HEK293 (cell line): ENCODE data around the gene ZSCAN16.
A peak's percentile ranks its signal among the peaks of the same experiment; 100 is the strongest.

Experiments used
- CTCF ChIA-PET: fragments of 350-600 bp; formaldehyde crosslinking; extraction: SDS; loops from one replicate; lab custom pipeline; 2021; ENCODE audit warnings: antibody characterized with exemption; lab: Yijun Ruan, JAX
- POLR2A ChIA-PET: fragments of 300-600 bp; formaldehyde crosslinking; extraction: SDS; loops from one replicate; lab custom pipeline; 2020; ENCODE audit warnings: antibody characterized with exemption, inconsistent platforms; lab: Yijun Ruan, JAX
- H3K27ac ChIP-seq: fragments of 200-500 bp; sonication (Bioruptor generic); 2 replicates; pipeline ENCODE4 v1.5.1; 2014; ENCODE audit warnings: low read depth, low read length, control low read depth, inconsistent platforms; ENCODE audit errors: extremely low read depth
- H3K36me3 ChIP-seq, 2 experiments: fragments of 200-500 bp in 1 of 2; sonication (Bioruptor generic) in 1 of 2; 1 replicate in 1 of 2; 2 replicates in 1 of 2; pipeline ENCODE4 v1.5.1; 2014 to 2017; ENCODE audit warnings: inconsistent platforms in 2 of 2, low read length in 2 of 2; ENCODE audit not compliant: control insufficient read depth in 2 of 2, insufficient read depth in 1 of 2
- H3K4me1 ChIP-seq: fragments of 200-500 bp; sonication (Bioruptor generic); 2 replicates; pipeline ENCODE4 v1.5.1; 2014; ENCODE audit warnings: mild to moderate bottlenecking, low read length, inconsistent platforms; ENCODE audit not compliant: control insufficient read depth, insufficient read depth
- H3K4me3 ChIP-seq: 2 replicates; pipeline ENCODE4 v1.5.1; 2011; ENCODE audit warnings: low read depth, mild to moderate bottlenecking, control low read depth, low read length, moderate library complexity
- H3K9me3 ChIP-seq: fragments of 200-500 bp; sonication (Bioruptor generic); 2 replicates; pipeline ENCODE4 v1.5.1; 2014; ENCODE audit warnings: low read depth, low read length, inconsistent platforms; ENCODE audit not compliant: control insufficient read depth, insufficient read depth
- FEZF1 ChIP-seq: fragments of 450-650 bp; formaldehyde crosslinking; IDR thresholded peaks from 2 replicates; pipeline ENCODE4 v1.5.1; 2016; ENCODE audit warnings: missing biosample characterization, missing genetic modification characterization
- MYNN ChIP-seq: fragments of 450-650 bp; formaldehyde crosslinking; IDR thresholded peaks from 2 replicates; pipeline ENCODE4 v1.5.1; 2016; ENCODE audit warnings: missing biosample characterization, missing genetic modification characterization, borderline replicate concordance
- PRDM4 ChIP-seq: fragments of 450-650 bp; formaldehyde crosslinking; IDR thresholded peaks from 2 replicates; pipeline ENCODE4 v1.5.1; 2017; ENCODE audit warnings: missing biosample characterization, missing genetic modification characterization
- SCRT2 ChIP-seq: fragments of 450-650 bp; formaldehyde crosslinking; IDR thresholded peaks from 2 replicates; pipeline ENCODE4 v1.5.1; 2016; ENCODE audit warnings: missing biosample characterization, missing genetic modification characterization
- SP7 ChIP-seq: fragments of 450-650 bp; formaldehyde crosslinking; IDR thresholded peaks from 2 replicates; pipeline ENCODE4 v1.5.1; 2016; ENCODE audit warnings: missing biosample characterization, missing genetic modification characterization
- ZBTB7A ChIP-seq: fragments of 450-650 bp; formaldehyde crosslinking; IDR thresholded peaks from 2 replicates; pipeline ENCODE4 v1.5.1; 2016; ENCODE audit warnings: low read depth, missing biosample characterization, missing genetic modification characterization
- ZEB2 ChIP-seq: fragments of 450-650 bp; formaldehyde crosslinking; IDR thresholded peaks from 2 replicates; pipeline ENCODE4 v1.5.1; 2016; ENCODE audit warnings: missing biosample characterization, missing genetic modification characterization
- ZNF132 ChIP-seq: fragments of 450-650 bp; formaldehyde crosslinking; IDR thresholded peaks from 2 replicates; pipeline ENCODE4 v1.5.1; 2017; ENCODE audit warnings: missing biosample characterization, missing genetic modification characterization, borderline replicate concordance
- ZNF16 ChIP-seq: fragments of 450-650 bp; formaldehyde crosslinking; IDR thresholded peaks from 2 replicates; pipeline ENCODE4 v1.5.1; 2016; ENCODE audit warnings: low read depth, missing biosample characterization, missing genetic modification characterization
- ZNF2 ChIP-seq: fragments of 450-650 bp; formaldehyde crosslinking; IDR thresholded peaks from 2 replicates; pipeline ENCODE4 v1.5.1; 2016; ENCODE audit warnings: missing biosample characterization, missing genetic modification characterization
- ZNF37A ChIP-seq: fragments of 450-650 bp; IDR thresholded peaks from 2 replicates; pipeline ENCODE4 v1.5.1; 2018; ENCODE audit warnings: missing biosample characterization, missing genetic modification characterization
- ZNF610 ChIP-seq: fragments of 450-650 bp; formaldehyde crosslinking; IDR thresholded peaks from 2 replicates; pipeline ENCODE4 v1.5.1; 2016; ENCODE audit warnings: missing biosample characterization, missing genetic modification characterization, borderline replicate concordance
- TF ChIP-seq, protein P1 (sequence below): fragments of 450-650 bp; formaldehyde crosslinking; IDR thresholded peaks from 2 replicates; pipeline ENCODE4 v1.5.1; 2016; ENCODE audit warnings: missing biosample characterization, missing genetic modification characterization
- TF ChIP-seq, protein P2 (sequence below): fragments of 450-650 bp; formaldehyde crosslinking; IDR thresholded peaks from 2 replicates; pipeline ENCODE4 v1.5.1; 2016; ENCODE audit warnings: missing biosample characterization, missing genetic modification characterization
- TF ChIP-seq, protein P3 (sequence below): fragments of 450-650 bp; formaldehyde crosslinking; IDR thresholded peaks from 2 replicates; pipeline ENCODE4 v1.5.1; 2016; ENCODE audit warnings: missing biosample characterization, missing genetic modification characterization
- TF ChIP-seq, protein P4 (sequence below): IDR thresholded peaks from 2 replicates; pipeline ENCODE4 v1.6.1; 2011; ENCODE audit warnings: mild to moderate bottlenecking, low read depth, low read length, borderline replicate concordance

The ZSCAN16 gene

DNA sequence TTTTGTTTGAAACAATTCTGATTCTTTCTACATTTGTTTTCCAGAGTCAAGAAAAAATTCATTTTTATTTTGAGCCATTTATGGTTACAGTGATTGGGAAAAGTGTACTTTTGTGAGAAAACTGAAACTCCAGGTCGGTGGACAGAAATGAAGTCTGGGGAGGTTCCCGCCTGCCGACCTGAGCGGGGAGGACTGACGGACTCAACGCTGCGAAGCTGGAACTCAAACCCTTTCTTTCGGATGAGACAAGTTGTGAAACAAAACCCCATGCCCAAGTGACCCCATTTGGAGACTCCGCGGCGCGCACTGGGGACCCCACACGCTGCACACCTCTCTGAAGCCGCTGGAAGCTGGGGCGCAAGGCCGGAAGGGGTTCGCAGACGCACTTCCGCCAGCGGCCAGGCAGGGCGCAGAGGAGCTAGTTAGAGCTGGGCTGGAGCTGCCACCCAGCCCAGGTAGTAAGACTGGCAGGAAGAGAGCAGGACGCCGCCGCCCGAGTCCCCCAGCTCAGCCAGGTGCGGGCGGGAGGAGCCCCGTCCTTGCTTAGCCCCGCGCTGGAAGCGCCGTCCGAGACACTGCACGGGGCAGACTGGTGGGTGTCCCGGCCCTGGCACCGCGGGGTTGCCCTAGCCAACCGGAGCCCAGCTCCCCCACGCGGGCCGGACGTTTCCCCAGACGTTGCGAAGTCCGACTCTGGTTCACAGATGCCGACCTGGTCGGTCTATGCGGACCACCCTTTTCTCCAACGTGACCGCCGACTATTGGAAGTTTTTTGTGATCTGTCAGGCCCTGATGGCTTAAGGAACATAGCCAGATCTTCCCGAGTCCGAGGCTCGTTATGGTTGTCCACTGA is 19.8 kb upstream of the ZSCAN16 start (continued):
- TF ChIP-seq, protein P1, sequence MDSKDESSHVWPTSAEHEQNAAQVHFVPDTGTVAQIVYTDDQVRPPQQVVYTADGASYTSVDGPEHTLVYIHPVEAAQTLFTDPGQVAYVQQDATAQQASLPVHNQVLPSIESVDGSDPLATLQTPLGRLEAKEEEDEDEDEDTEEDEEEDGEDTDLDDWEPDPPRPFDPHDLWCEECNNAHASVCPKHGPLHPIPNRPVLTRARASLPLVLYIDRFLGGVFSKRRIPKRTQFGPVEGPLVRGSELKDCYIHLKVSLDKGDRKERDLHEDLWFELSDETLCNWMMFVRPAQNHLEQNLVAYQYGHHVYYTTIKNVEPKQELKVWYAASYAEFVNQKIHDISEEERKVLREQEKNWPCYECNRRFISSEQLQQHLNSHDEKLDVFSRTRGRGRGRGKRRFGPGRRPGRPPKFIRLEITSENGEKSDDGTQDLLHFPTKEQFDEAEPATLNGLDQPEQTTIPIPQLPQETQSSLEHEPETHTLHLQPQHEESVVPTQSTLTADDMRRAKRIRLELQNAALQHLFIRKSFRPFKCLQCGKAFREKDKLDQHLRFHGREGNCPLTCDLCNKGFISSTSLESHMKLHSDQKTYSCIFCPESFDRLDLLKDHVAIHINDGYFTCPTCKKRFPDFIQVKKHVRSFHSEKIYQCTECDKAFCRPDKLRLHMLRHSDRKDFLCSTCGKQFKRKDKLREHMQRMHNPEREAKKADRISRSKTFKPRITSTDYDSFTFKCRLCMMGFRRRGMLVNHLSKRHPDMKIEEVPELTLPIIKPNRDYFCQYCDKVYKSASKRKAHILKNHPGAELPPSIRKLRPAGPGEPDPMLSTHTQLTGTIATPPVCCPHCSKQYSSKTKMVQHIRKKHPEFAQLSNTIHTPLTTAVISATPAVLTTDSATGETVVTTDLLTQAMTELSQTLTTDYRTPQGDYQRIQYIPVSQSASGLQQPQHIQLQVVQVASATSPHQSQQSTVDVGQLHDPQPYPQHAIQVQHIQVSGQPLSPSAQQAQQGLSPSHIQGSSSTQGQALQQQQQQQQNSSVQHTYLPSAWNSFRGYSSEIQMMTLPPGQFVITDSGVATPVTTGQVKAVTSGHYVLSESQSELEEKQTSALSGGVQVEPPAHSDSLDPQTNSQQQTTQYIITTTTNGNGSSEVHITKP: no peak; the same call in 1 of the 2 replicates
- TF ChIP-seq FEZF1 (tag by site-specific recombination) (peak; percentile 36), ZNF132 (tag by site-specific recombination) (no peak), ZNF2 (tag by site-specific recombination) (peak; percentile 80), ZNF16 (no peak), MYNN (tag by site-specific recombination) (no peak), SP7 (peak; percentile 69)
- TF ChIP-seq, protein P2, sequence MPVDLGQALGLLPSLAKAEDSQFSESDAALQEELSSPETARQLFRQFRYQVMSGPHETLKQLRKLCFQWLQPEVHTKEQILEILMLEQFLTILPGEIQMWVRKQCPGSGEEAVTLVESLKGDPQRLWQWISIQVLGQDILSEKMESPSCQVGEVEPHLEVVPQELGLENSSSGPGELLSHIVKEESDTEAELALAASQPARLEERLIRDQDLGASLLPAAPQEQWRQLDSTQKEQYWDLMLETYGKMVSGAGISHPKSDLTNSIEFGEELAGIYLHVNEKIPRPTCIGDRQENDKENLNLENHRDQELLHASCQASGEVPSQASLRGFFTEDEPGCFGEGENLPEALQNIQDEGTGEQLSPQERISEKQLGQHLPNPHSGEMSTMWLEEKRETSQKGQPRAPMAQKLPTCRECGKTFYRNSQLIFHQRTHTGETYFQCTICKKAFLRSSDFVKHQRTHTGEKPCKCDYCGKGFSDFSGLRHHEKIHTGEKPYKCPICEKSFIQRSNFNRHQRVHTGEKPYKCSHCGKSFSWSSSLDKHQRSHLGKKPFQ (tag by site-specific recombination): 0 out of 2 replicates have a peak, but pooled peaks have one; percentile 24
- TF ChIP-seq, protein P3, sequence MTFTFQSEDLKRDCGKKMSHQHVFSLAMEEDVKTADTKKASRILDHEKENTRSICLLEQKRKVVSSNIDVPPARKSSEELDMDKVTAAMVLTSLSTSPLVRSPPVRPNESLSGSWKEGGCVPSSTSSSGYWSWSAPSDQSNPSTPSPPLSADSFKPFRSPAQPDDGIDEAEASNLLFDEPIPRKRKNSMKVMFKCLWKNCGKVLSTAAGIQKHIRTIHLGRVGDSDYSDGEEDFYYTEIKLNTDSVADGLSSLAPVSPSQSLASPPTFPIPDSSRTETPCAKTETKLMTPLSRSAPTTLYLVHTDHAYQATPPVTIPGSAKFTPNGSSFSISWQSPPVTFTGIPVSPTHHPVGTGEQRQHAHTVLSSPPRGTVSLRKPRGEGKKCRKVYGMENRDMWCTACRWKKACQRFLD: no peak

DNA sequence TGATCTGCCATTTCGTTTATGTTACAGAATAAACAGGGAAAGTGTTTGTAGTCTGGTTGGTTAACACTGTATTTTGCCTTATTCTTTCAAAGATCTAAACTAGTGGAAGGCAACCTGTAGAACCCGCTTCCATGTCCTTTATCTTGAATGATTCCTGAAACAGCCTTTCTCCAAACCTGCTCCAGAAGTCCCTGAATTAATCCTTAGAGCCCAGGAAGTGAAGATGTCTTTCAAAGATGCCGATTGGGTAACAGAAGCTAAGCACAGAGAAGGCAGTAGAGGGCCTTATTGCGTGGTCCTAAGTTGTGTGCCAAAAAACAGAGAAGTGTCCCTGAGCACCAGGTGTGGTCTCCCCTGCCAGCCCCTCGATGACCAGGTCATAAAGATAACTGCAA is 19.2 kb upstream of the ZSCAN16 start:
- Histone ChIP-seq H3K4me1 (no peaks in the 10 kb centered on the region), H3K4me3 (peak overlapping the region; percentile 62), H3K27ac (peak overlapping the region; percentile 78; the same call in 1 of the 2 replicates), H3K36me3 (no peaks in the 10 kb centered on the region), H3K9me3 (no peaks in the 10 kb centered on the region)
- POLR2A ChIA-PET: interaction anchor here (0.6 to 1.9 kb wide), 20 partner anchors 9 to 268 kb away, joined by 3 to 23 read pairs (median 6); partner anchors contain the start of genes ZKSCAN4, ZKSCAN8, ZNF165 and ZSCAN16
- no peak for TF ChIP-seq ZEB2 (tag by site-specific recombination)
- TF ChIP-seq ZNF610: no peak
- TF ChIP-seq, protein P4, sequence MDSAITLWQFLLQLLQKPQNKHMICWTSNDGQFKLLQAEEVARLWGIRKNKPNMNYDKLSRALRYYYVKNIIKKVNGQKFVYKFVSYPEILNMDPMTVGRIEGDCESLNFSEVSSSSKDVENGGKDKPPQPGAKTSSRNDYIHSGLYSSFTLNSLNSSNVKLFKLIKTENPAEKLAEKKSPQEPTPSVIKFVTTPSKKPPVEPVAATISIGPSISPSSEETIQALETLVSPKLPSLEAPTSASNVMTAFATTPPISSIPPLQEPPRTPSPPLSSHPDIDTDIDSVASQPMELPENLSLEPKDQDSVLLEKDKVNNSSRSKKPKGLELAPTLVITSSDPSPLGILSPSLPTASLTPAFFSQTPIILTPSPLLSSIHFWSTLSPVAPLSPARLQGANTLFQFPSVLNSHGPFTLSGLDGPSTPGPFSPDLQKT: no peak
- no peak for TF ChIP-seq ZBTB7A (tag by site-specific recombination)
- 0 out of 2 replicates have a peak, but pooled peaks have one; percentile 7 for TF ChIP-seq PRDM4 (tag by site-specific recombination)
- TF ChIP-seq, protein P3: no peak
- no peak for TF ChIP-seq SCRT2 (tag by site-specific recombination)
- TF ChIP-seq ZNF37A (tag by site-specific recombination): no peak
- CTCF ChIA-PET: interaction anchor here (0.6 to 2.2 kb wide), 12 partner anchors 11 to 551 kb away, joined by 3 to 6 read pairs (median 3); partner anchors contain the start of gene ZSCAN16
